ENCODE data around the gene AP1G2. TPM values are rescaled to one million over a fixed set of nuclear protein-coding genes. Genes with fewer than 3 reads are reported as not detected.

AP1G2 gene
- total and polyA plus RNA-seq, 2 of the 13 experiments (the other 11 are each of a cell fraction or from before 2014, with no cell fraction given), result 96.9 to 611 TPM

DNA sequence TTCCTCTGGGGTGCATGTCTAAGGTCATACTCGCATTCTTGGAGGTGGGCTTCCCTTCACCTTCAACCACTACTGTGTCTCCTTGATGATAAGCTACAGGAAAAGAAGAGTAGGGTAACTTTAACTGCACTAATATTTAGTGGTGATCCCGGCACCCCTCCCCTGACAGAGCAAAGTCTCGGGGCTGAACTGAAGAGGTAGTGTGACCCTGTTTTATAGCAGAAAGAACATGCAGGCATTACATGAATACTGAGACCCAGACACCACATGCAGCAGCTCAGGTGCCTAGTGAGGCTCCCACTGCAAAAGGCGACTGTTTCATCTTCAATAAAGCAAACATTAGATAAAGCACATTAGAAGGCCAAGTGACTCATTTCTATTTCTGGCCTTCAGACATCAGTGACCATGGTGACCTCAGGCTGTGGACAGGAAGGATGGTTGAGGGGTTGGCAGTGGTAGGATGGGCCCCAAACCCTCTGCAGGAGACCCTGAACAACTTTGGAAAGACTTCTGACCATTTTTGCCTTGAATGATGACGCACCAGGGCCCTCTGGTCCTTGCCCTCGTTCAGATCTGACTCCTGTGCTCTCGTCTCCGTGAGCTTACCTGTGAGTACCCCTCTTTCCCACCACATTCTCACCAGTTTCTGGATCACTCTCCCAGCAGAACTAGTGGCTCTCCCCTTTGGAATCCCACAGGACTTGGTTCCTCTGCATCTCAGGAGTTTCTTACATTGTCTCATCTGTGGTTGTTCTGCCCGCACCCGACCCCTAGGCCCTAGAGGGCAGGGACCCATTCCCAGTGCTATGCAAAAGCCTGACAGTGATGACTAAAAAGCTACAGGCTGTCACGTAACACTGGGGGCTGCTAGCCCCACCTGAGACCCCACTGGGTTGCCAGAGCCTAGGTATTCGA lies 34.8 kb upstream of the AP1G2 start (continued):
- TF ChIP-seq, protein P1, sequence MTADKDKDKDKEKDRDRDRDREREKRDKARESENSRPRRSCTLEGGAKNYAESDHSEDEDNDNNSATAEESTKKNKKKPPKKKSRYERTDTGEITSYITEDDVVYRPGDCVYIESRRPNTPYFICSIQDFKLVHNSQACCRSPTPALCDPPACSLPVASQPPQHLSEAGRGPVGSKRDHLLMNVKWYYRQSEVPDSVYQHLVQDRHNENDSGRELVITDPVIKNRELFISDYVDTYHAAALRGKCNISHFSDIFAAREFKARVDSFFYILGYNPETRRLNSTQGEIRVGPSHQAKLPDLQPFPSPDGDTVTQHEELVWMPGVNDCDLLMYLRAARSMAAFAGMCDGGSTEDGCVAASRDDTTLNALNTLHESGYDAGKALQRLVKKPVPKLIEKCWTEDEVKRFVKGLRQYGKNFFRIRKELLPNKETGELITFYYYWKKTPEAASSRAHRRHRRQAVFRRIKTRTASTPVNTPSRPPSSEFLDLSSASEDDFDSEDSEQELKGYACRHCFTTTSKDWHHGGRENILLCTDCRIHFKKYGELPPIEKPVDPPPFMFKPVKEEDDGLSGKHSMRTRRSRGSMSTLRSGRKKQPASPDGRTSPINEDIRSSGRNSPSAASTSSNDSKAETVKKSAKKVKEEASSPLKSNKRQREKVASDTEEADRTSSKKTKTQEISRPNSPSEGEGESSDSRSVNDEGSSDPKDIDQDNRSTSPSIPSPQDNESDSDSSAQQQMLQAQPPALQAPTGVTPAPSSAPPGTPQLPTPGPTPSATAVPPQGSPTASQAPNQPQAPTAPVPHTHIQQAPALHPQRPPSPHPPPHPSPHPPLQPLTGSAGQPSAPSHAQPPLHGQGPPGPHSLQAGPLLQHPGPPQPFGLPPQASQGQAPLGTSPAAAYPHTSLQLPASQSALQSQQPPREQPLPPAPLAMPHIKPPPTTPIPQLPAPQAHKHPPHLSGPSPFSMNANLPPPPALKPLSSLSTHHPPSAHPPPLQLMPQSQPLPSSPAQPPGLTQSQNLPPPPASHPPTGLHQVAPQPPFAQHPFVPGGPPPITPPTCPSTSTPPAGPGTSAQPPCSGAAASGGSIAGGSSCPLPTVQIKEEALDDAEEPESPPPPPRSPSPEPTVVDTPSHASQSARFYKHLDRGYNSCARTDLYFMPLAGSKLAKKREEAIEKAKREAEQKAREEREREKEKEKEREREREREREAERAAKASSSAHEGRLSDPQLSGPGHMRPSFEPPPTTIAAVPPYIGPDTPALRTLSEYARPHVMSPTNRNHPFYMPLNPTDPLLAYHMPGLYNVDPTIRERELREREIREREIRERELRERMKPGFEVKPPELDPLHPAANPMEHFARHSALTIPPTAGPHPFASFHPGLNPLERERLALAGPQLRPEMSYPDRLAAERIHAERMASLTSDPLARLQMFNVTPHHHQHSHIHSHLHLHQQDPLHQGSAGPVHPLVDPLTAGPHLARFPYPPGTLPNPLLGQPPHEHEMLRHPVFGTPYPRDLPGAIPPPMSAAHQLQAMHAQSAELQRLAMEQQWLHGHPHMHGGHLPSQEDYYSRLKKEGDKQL (CRISPR knock-in tag; IDR thresholded peaks at IDR 0.05; ENCODE audit: low read depth), result peak; percentile 70; the same call in 1 of the 2 replicates
- TF ChIP-seq RBM39 (IDR thresholded peaks at IDR 0.05; ENCODE audit: low read depth, low read length, poor library complexity, severe bottlenecking) (no peak), FIP1L1 (IDR thresholded peaks at IDR 0.05; ENCODE audit: borderline replicate concordance, insufficient read depth, low read depth, low read length) (no peak), ASH2L (IDR thresholded peaks at IDR 0.05; ENCODE audit: insufficient read length, low read depth, low read length) (no peak), PAWR (CRISPR knock-in tag; IDR thresholded peaks at IDR 0.05; ENCODE audit: borderline replicate concordance) (no peak), WIZ (CRISPR knock-in tag; IDR thresholded peaks at IDR 0.05) (peak; percentile 17; the same call in 1 of the 2 replicates), ZNF274 (CRISPR knock-in tag; IDR thresholded peaks at IDR 0.05) (peak; percentile 78; the same call in 1 of the 2 replicates), HES4 (CRISPR knock-in tag; IDR thresholded peaks at IDR 0.05; ENCODE audit: borderline replicate concordance) (0 out of 2 replicates have a peak, but pooled peaks have one; percentile 47), FOSL1 (CRISPR knock-in tag; IDR thresholded peaks at IDR 0.05; ENCODE audit: borderline replicate concordance) (peak; percentile 91), U2AF1 (optimal IDR thresholded peaks at IDR 0.05; ENCODE audit: low read depth, low read length) (no peak), NR1H2 (CRISPR knock-in tag; IDR thresholded peaks at IDR 0.05; ENCODE audit: borderline replicate concordance, low read depth) (no peak), PRMT3 (CRISPR knock-in tag; IDR thresholded peaks at IDR 0.05; ENCODE audit: borderline replicate concordance, low read depth) (no peak), POLR2A (IDR thresholded peaks at IDR 0.05; ENCODE audit: insufficient read depth in 1 of 2, low read depth in 2 of 2, low read length in 2 of 2) (0 out of 4 replicates have a peak, but pooled peaks of 1 of the 2 experiments have one; percentile 40), BRCA1 (CRISPR knock-in tag; IDR thresholded peaks at IDR 0.05) (peak; percentile 95; the same call in 1 of the 2 replicates), ZNF607 (CRISPR knock-in tag; IDR thresholded peaks at IDR 0.05; ENCODE audit: borderline replicate concordance) (no peak; the same call in 1 of the 2 replicates), NKX3-1 (CRISPR knock-in tag; IDR thresholded peaks at IDR 0.05) (no peak), MYC (CRISPR knock-in tag; IDR thresholded peaks at IDR 0.05; ENCODE audit: borderline replicate concordance) (peak; percentile 66; the same call in 1 of the 2 replicates), FOXM1 (CRISPR knock-in tag; IDR thresholded peaks at IDR 0.05) (no peak)
- TF ChIP-seq, protein P2, sequence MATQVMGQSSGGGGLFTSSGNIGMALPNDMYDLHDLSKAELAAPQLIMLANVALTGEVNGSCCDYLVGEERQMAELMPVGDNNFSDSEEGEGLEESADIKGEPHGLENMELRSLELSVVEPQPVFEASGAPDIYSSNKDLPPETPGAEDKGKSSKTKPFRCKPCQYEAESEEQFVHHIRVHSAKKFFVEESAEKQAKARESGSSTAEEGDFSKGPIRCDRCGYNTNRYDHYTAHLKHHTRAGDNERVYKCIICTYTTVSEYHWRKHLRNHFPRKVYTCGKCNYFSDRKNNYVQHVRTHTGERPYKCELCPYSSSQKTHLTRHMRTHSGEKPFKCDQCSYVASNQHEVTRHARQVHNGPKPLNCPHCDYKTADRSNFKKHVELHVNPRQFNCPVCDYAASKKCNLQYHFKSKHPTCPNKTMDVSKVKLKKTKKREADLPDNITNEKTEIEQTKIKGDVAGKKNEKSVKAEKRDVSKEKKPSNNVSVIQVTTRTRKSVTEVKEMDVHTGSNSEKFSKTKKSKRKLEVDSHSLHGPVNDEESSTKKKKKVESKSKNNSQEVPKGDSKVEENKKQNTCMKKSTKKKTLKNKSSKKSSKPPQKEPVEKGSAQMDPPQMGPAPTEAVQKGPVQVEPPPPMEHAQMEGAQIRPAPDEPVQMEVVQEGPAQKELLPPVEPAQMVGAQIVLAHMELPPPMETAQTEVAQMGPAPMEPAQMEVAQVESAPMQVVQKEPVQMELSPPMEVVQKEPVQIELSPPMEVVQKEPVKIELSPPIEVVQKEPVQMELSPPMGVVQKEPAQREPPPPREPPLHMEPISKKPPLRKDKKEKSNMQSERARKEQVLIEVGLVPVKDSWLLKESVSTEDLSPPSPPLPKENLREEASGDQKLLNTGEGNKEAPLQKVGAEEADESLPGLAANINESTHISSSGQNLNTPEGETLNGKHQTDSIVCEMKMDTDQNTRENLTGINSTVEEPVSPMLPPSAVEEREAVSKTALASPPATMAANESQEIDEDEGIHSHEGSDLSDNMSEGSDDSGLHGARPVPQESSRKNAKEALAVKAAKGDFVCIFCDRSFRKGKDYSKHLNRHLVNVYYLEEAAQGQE (IDR thresholded peaks at IDR 0.05; ENCODE audit: borderline replicate concordance in 1 of 2, low read depth in 1 of 2, low read length in 2 of 2), result no peak
